ENCODE data around the gene CBX7. TPM values are rescaled to one million over a fixed set of nuclear protein-coding genes. Genes with fewer than 3 reads are reported as not detected.
A peak's percentile ranks its signal among the peaks of the same experiment; 100 is the strongest.

The CBX7 gene
- total and polyA plus RNA-seq, 7 donors = 12.2 to 52.9 (median 38.8) TPM

DNA sequence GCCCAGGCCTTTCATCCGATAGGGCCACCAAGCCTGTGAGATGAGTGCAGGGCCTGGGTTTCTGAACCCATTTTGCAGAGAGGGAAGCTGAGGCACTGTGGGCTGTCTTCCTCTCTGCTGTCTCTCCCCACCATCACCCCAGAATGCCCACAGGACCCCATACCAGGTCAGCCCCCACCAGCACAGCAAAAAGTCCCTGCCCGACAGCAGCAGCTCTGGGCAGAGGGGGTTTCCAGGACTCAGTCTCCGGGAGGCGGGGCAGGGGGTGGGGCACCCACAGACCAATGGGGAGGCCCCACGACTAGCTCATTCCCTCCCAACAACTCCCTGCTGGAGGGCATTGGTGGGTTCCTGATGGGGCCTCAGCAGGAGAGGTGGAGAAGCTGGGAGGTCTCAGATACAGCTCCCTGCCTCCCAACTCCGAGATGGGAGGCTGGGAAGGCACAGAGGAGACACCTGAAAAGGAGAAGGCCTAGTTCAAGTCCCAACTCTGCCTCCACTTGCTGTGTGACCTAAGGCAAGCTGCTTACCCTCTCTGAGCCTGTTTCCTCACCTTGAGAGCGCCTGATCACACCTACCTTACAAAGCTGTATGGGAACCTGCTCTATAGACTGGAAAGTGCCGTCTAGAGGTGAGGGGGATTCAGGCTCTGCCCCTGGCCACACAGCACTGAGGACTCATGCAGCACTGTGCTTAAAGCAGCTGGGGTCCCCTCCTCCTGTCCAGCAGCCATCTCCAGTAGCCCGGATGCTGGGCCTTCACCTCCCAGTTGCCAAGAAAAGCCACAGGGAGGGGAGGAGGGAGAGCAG is 3.5 kb downstream of the CBX7 start:
- Histone ChIP-seq H3K36me3 (ENCODE audit: insufficient read depth in 1 of 2, low read depth in 1 of 2) (peaks cover 0 to 20% of the 10 kb centered on the region in 2 donors), H3K4me3 (no peak overlapping the region), H3K4me1 (peaks cover 65% of the 10 kb centered on the region), H3K27ac (peak overlapping the region; percentile 94), H3K27me3 (ENCODE audit: insufficient read depth in 3 of 3, low read length in 2 of 3) (no peaks in the 10 kb centered on the region), H3K9me3 (no peaks in the 10 kb centered on the region)
- ATAC-seq (no peak), DNase-seq (peak; percentile 72 to 79)
- intact Hi-C loops (cut with DNase I) = no loop called here
- TF ChIP-seq CTCF (IDR thresholded peaks at IDR 0.05) = no peak
- WGBS, 3 donors = 54 to 68% (median 59%) methylated on average over 7 to 9 of the region's 9 CpGs

DNA sequence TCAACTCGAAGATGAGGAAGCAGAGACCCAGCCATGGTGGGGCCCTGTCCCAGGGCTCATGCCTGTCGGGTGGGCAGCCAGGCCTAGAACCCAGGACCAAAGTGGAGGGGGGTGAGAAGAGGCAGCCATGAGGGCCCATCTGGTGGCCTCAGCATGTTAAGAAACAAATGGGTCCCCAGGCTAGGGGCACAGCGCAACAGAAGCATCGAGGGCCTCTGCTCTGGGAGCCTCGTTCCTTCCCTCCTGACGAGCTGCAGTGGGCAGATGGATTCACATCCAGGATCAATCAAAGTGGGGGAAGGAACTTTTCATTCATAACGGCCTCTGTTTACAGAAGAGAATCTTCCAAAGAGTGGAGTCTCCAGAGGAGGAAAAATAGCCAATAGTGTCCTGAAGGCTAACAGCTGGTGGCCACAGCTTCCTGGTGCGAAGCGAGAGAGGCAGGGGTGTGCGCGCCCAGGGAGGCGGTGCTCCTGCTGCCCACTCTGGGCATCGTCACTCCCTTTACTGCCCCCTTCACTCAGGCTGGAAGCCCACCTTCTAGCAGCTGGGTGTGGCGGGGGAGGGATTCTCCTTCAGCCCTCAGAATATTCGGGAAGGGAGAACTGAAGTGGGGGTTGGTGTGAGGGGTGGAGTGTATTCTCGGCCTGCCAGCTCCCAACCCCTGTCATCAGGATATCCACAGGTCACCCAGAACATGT is 4.3 kb downstream of the CBX7 start:
- 67 to 74% (median 68%) methylated on average over 16 of the region's 16 CpGs for WGBS, 3 donors
- no peak for ATAC-seq
- Histone ChIP-seq H3K4me1 (peaks cover 61% of the 10 kb centered on the region), H3K27ac (peak overlapping the region; percentile 94), H3K9me3 (no peaks in the 10 kb centered on the region), H3K36me3 (ENCODE audit: insufficient read depth in 1 of 2, low read depth in 1 of 2) (peaks cover 0 to 20% of the 10 kb centered on the region in 2 donors), H3K4me3 (no peak overlapping the region), H3K27me3 (ENCODE audit: insufficient read depth in 3 of 3, low read length in 2 of 3) (no peaks in the 10 kb centered on the region)
- peak; percentile 8 to 45 for DNase-seq
- intact Hi-C loops (cut with DNase I) = no loop called here
- TF ChIP-seq CTCF (IDR thresholded peaks at IDR 0.05) = no peak

DNA sequence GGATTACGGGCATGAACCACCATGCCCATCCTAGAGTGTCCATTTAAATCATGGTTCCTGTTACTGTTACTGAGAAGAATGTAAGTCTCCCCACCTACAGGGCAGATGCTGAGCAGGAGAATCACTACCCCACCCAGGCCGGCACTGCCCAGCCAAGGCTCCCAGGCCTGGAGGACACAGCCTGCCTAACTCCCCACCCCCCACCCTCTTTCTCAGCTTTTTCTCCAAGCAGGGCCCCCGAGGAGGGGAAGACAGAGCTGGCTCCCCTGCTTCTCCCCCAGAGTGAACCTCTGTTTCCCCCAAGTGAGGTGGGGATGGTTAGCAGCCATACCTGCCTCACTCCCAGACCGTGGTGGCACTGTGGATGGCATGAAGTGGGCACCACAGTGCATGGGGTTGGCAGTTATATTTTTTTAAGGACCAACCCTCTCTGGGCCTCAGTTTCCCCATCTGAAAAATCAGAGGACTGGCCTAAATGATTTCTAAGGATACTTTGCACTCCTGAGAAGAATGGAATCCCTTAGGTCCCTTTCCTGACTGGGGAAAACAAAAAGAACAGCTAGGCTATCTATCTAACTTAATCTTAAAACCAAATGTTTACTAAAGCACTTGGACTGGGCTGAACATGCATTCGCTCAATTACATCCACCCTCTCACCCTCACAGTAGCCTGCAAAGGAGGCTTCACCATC is 5.0 kb downstream of the CBX7 start:
- no peaks in the 10 kb centered on the region for H3K9me3 ChIP-seq
- no peak overlapping the region for H3K4me3 ChIP-seq
- intact Hi-C loops (cut with DNase I) = no loop called here
- DNase-seq (no peak), ATAC-seq (no peak)
- peaks cover 0 to 20% of the 10 kb centered on the region in 2 donors for H3K36me3 ChIP-seq (ENCODE audit: insufficient read depth in 1 of 2, low read depth in 1 of 2)
- 74 to 88% (median 82%) methylated on average over 4 to 5 of the region's 5 CpGs for WGBS, 3 donors
- peaks cover 60% of the 10 kb centered on the region for H3K4me1 ChIP-seq
- no peak for TF ChIP-seq CTCF (IDR thresholded peaks at IDR 0.05)
- peak overlapping the region; percentile 92 for H3K27ac ChIP-seq
- no peaks in the 10 kb centered on the region for H3K27me3 ChIP-seq (ENCODE audit: insufficient read depth in 3 of 3, low read length in 2 of 3)

DNA sequence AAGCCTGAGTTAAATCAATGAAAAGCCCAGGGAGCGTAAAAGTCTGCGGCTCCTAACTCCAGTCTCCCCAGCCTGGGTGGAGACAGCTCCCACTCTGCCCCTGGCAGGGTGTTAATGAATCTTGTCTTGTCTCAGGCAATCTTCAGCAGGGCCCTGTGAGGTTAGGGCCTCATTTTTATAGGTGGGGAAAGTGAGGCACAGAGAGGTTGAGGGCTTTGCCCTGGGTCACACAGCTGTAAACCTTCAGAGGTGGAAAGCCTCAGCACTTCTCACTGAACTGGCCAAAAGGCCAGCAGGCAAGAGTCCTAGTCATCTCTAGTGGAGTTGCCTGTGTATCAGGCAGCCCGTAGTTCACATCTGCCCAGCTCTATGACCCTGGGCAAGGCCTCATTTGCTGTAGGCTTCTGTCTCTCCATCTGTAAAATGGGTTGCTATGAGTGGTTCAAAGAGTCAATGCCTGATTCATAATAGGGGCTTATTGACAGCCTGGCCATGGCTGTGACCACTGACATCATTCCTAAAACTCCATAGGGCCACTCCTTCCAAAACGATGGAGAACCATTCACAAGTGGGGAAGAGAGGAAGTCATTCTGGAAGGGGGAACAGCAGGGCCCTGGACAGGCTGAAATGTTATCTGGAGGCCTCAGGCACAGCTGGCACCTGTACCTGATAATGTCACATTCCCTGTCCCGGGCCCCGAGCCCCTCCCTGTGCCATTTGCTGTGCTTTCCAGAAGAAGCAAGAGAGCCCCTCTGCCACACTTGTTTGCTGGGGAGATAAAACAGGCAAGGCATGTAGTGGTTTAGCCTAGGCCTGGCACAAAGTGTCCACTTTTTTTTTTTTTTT is 6.0 kb downstream of the CBX7 start:
- H3K36me3 ChIP-seq (ENCODE audit: insufficient read depth in 1 of 2, low read depth in 1 of 2) = peaks cover 0 to 20% of the 10 kb centered on the region in 2 donors
- H3K4me1 ChIP-seq = peaks cover 59% of the 10 kb centered on the region
- ATAC-seq = peak in 1 of 4 donors; percentile 5
- no peaks in the 10 kb centered on the region for H3K9me3 ChIP-seq
- H3K27me3 ChIP-seq (ENCODE audit: insufficient read depth in 3 of 3, low read length in 2 of 3) = no peaks in the 10 kb centered on the region
- TF ChIP-seq CTCF (IDR thresholded peaks at IDR 0.05) = no peak
- intact Hi-C loops (cut with DNase I) = no loop called here
- H3K4me3 ChIP-seq = peak overlapping the region; percentile 98
- WGBS, 3 donors = 51 to 66% (median 51%) methylated on average over 6 of the region's 6 CpGs
- H3K27ac ChIP-seq = peak overlapping the region; percentile 92
- no peak for DNase-seq

Measured in psoas muscle (tissue), 8 donors.